Neural cell (in vitro differentiated cells): Measurements from ENCODE around the gene HSD17B4. TPM values are rescaled to one million over a fixed set of nuclear protein-coding genes. Genes with fewer than 3 reads are reported as not detected.
"Not testable (repeated sequence)": the region's sequence is repeated elsewhere in the genome, so short reads cannot be mapped to it uniquely, and the experiment has no call there.

ENCODE experiments used
- H2AFZ ChIP-seq: fragments of 200-600, 300-800 bp; sonication (generic), shearing (Covaris generic); 2 replicates; pipeline ENCODE4 v1.6.0; 2014; ENCODE audit warnings: low read depth, mild to moderate bottlenecking, antibody characterized with exemption, low read length, moderate library complexity
- H3F3A ChIP-seq: fragments of 200-600 bp; shearing (Covaris generic); 2 replicates; pipeline ENCODE4 v1.6.1; 2016; ENCODE audit warnings: mild to moderate bottlenecking, moderate library complexity, mixed read lengths, antibody characterized with exemption, low read length; ENCODE audit not compliant: insufficient read depth, poor library complexity, severe bottlenecking
- H3K27ac ChIP-seq: fragments of 200-600, 300-800 bp; sonication (generic), shearing (Covaris generic); 2 replicates; pipeline ENCODE4 v1.5.1; 2014; ENCODE audit warnings: mild to moderate bottlenecking, low read length, moderate library complexity
- H3K27me3 ChIP-seq: fragments of 300-800, 200-600 bp; sonication (generic), shearing (Covaris generic); 2 replicates; pipeline ENCODE4 v1.6.0; 2014; ENCODE audit warnings: mild to moderate bottlenecking, low read depth, low read length, moderate library complexity; ENCODE audit not compliant: insufficient read depth
- H3K36me3 ChIP-seq: fragments of 300-800, 200-600 bp; sonication (generic), shearing (Covaris generic); 2 replicates; pipeline ENCODE4 v1.5.1; 2014; ENCODE audit warnings: mild to moderate bottlenecking, antibody characterized with exemption, low read length, moderate library complexity; ENCODE audit not compliant: insufficient read depth
- H3K4me2 ChIP-seq: fragments of 300-800, 200-600 bp; sonication (generic), shearing (Covaris generic); 2 replicates; pipeline ENCODE4 v1.6.0; 2014; ENCODE audit warnings: mild to moderate bottlenecking, low read length
- H3K4me3 ChIP-seq: fragments of 300-800, 200-600 bp; sonication (generic), shearing (Covaris generic); 2 replicates; pipeline ENCODE4 v1.5.1; 2014; ENCODE audit warnings: mild to moderate bottlenecking, low read length, moderate library complexity
- H3K79me2 ChIP-seq: fragments of 200-600 bp; shearing (Covaris generic); replicated peaks from 2 replicates; pipeline ENCODE4 v1.6.0; 2014; ENCODE audit warnings: mild to moderate bottlenecking, low read length, moderate library complexity; ENCODE audit not compliant: insufficient read depth
- H3K9ac ChIP-seq: fragments of 300-800, 200-600 bp; sonication (generic), shearing (Covaris generic); 2 replicates; pipeline ENCODE4 v1.6.1; 2016; ENCODE audit warnings: mild to moderate bottlenecking, low read length, mixed read lengths
- H3K9me2 ChIP-seq: fragments of 200-600 bp; shearing (Covaris generic); 2 replicates; pipeline ENCODE4 v1.6.1; 2016; ENCODE audit warnings: mild to moderate bottlenecking, low read length, mixed read lengths; ENCODE audit not compliant: insufficient read depth
- H3K9me3 ChIP-seq: fragments of 200-600, 300-800 bp; sonication (generic), shearing (Covaris generic); 2 replicates; pipeline ENCODE4 v1.6.1; 2016; ENCODE audit warnings: mild to moderate bottlenecking, mixed run types, low read length, moderate library complexity, mixed read lengths
- H4K20me1 ChIP-seq: fragments of 200-600 bp; shearing (Covaris generic); 2 replicates; pipeline ENCODE4 v1.6.1; 2016; ENCODE audit warnings: mild to moderate bottlenecking, mixed run types; ENCODE audit not compliant: insufficient read depth
- CTCF ChIP-seq: fragments of 450-650 bp; IDR thresholded peaks from 2 replicates; pipeline ENCODE4 v1.5.1; 2014; ENCODE audit warnings: antibody characterized with exemption, mild to moderate bottlenecking, moderate library complexity; ENCODE audit not compliant: poor library complexity, severe bottlenecking
- EP300 ChIP-seq: fragments of 450-650 bp; conservative IDR thresholded peaks from 2 replicates; pipeline ENCODE4 v1.6.1; 2014; ENCODE audit warnings: antibody characterized with exemption, mild to moderate bottlenecking, moderate library complexity; ENCODE audit not compliant: poor library complexity, severe bottlenecking
- EZH2 ChIP-seq: fragments of 200-600, 300-800 bp; shearing (Covaris generic), sonication (generic); IDR thresholded peaks from 2 replicates; pipeline ENCODE4 v1.6.1; 2014; ENCODE audit warnings: antibody characterized with exemption, low read length, borderline replicate concordance, mild to moderate bottlenecking; ENCODE audit not compliant: insufficient read depth, poor library complexity, severe bottlenecking
- MXI1 ChIP-seq: fragments of 450-650 bp; conservative IDR thresholded peaks from 2 replicates; pipeline ENCODE4 v1.6.1; 2014; ENCODE audit warnings: antibody characterized with exemption, mild to moderate bottlenecking; ENCODE audit not compliant: poor library complexity, severe bottlenecking
- POLR2AphosphoS5 ChIP-seq: IDR thresholded peaks from 2 replicates; pipeline ENCODE4 v1.6.1; 2012
- RAD21 ChIP-seq: fragments of 450-650 bp; conservative IDR thresholded peaks from 2 replicates; pipeline ENCODE4 v1.6.1; 2014; ENCODE audit warnings: antibody characterized with exemption, mild to moderate bottlenecking, moderate library complexity
- REST ChIP-seq: IDR thresholded peaks from 2 replicates; pipeline ENCODE4 v1.6.1; 2012; ENCODE audit warnings: borderline replicate concordance
- SMC3 ChIP-seq: fragments of 450-650 bp; conservative IDR thresholded peaks from 2 replicates; pipeline ENCODE4 v1.6.1; 2014; ENCODE audit warnings: antibody characterized with exemption, mild to moderate bottlenecking, moderate library complexity; ENCODE audit not compliant: poor library complexity
- TAF1 ChIP-seq: IDR thresholded peaks from 2 replicates; pipeline ENCODE4 v1.6.1; 2012; ENCODE audit warnings: low read depth
- polyA plus RNA-seq: library from polyadenylated mRNA; depleted of rRNA; stranded (reverse); fragments of >200 nt; gene quantifications from 2 replicates; pipeline ENCODE4 v1.2.3, GENCODE V29; 2014

HSD17B4 gene
- polyA plus RNA-seq, 1 donor from 2014 or later = 244 TPM

GRCh38 chr5:119478781-119479180 is 26.5 kb downstream of the HSD17B4 start:
- no peaks in the 10 kb centered on the region for H3F3A ChIP-seq
- no peak for TF ChIP-seq CTCF
- no peak for TF ChIP-seq POLR2AphosphoS5
- TF ChIP-seq TAF1 = no peak
- TF ChIP-seq MXI1 = no peak
- TF ChIP-seq SMC3 = no peak
- TF ChIP-seq EZH2 = no peak
- no peak for TF ChIP-seq REST
- TF ChIP-seq EP300 = no peak
- TF ChIP-seq RAD21 = no peak
- H3K27me3 ChIP-seq = no peaks in the 10 kb centered on the region
- no peak overlapping the region for H2AFZ ChIP-seq
- H3K79me2 ChIP-seq = no peaks in the 10 kb centered on the region
- H3K27ac ChIP-seq = no peak overlapping the region
- H3K4me3 ChIP-seq = no peak overlapping the region
- no peaks in the 10 kb centered on the region for H4K20me1 ChIP-seq
- no peaks in the 10 kb centered on the region for H3K9me2 ChIP-seq
- no peak overlapping the region for H3K4me2 ChIP-seq
- H3K9ac ChIP-seq = no peak overlapping the region
- H3K36me3 ChIP-seq = peaks cover 12% of the 10 kb centered on the region
- H3K9me3 ChIP-seq = no peaks in the 10 kb centered on the region

- H3K9me3 ChIP-seq, H3K9ac ChIP-seq, H3K79me2 ChIP-seq, H3F3A ChIP-seq, H3K9me2 ChIP-seq, H4K20me1 ChIP-seq, H3K4me3 ChIP-seq, H3K27ac ChIP-seq, H3K27me3 ChIP-seq, H3K4me2 ChIP-seq, H2AFZ ChIP-seq: not testable (repeated sequence)
- peaks cover 17% of the 10 kb centered on the region for H3K36me3 ChIP-seq
Observed at GRCh38 chr5:119480629-119481028, 28.3 kb downstream of the HSD17B4 start.

GRCh38 chr5:119483155-119483554 is 30.9 kb downstream of the HSD17B4 start:
- Histone ChIP-seq H3K9me2 (no peaks in the 10 kb centered on the region), H3K9ac (no peak overlapping the region), H3K9me3 (no peaks in the 10 kb centered on the region), H3K4me3 (no peak overlapping the region), H3K4me2 (no peak overlapping the region), H4K20me1 (no peaks in the 10 kb centered on the region), H3K79me2 (no peaks in the 10 kb centered on the region), H2AFZ (no peak overlapping the region), H3K27me3 (no peaks in the 10 kb centered on the region), H3F3A (no peaks in the 10 kb centered on the region), H3K36me3 (peaks cover 12% of the 10 kb centered on the region), H3K27ac (no peak overlapping the region)
- no peak for TF ChIP-seq CTCF
- no peak for TF ChIP-seq POLR2AphosphoS5
- TF ChIP-seq RAD21 = no peak
- TF ChIP-seq MXI1 = no peak
- TF ChIP-seq EZH2 = no peak
- no peak for TF ChIP-seq REST
- TF ChIP-seq EP300 = no peak
- no peak for TF ChIP-seq TAF1
- no peak for TF ChIP-seq SMC3
